Measurements from ENCODE around the gene PCDHB5.
"Not testable (repeated sequence)": the region's sequence is repeated elsewhere in the genome, so short reads cannot be mapped to it uniquely, and the experiment has no call there.

- TF ChIP-seq, protein P1, sequence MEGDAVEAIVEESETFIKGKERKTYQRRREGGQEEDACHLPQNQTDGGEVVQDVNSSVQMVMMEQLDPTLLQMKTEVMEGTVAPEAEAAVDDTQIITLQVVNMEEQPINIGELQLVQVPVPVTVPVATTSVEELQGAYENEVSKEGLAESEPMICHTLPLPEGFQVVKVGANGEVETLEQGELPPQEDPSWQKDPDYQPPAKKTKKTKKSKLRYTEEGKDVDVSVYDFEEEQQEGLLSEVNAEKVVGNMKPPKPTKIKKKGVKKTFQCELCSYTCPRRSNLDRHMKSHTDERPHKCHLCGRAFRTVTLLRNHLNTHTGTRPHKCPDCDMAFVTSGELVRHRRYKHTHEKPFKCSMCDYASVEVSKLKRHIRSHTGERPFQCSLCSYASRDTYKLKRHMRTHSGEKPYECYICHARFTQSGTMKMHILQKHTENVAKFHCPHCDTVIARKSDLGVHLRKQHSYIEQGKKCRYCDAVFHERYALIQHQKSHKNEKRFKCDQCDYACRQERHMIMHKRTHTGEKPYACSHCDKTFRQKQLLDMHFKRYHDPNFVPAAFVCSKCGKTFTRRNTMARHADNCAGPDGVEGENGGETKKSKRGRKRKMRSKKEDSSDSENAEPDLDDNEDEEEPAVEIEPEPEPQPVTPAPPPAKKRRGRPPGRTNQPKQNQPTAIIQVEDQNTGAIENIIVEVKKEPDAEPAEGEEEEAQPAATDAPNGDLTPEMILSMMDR (IDR thresholded peaks at IDR 0.05; ENCODE audit: low read depth, low read length), result not testable (repeated sequence)
- TF ChIP-seq POLR2A (IDR thresholded peaks at IDR 0.05; ENCODE audit: extremely low read depth, insufficient read length), result not testable (repeated sequence)
Measured at GRCh38 chr5:141184117-141184855, 49.3 kb downstream of the PCDHB5 start.
